ENCODE measurements around the gene LYPD6B. TPM values are rescaled to one million over a fixed set of nuclear protein-coding genes. Genes with fewer than 3 reads are reported as not detected.
A peak's percentile ranks its signal among the peaks of the same experiment; 100 is the strongest.

The LYPD6B gene
- total and polyA plus RNA-seq, 10 donors, result 0.46 to 3.5 (median 1.9) TPM

DNA sequence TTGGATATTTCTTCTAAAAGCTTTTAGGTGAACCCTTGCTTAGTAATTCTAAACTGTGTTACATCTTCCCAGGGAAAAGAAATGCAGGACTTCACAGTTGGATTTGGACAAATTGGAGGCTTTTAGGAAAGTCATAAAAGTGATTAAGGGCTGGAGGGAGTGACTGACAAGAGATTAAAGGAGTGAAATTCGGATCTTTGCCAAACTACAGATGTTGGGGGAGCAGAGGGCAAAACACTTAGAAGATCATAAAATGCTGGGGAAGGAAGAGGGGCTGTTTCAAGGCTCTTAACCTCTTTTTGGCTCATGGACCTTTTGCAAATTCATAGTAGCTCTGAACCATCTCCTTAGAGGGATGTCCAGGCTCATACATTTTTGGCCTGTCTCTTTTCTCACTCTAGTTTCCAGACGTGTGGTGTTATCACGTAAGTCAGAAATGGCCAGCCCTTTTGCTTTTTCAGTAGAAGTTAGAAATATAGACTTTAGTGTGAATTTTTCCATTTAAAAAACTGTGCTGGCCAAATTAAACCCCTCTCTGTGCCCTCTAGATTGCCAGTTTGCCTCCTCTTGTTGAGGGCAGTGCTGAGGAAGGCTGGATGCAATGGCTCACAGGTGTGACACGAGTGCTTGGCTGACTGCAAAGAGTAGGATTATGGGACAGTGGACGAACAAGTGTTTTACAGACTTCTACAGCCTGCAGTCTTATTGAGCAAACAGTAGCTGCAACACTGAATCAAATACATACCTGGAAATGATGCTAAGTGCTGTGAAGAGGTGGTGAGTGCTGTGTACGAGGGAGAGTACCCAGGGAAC, 109.9 kb downstream of the LYPD6B start:
- H3K27me3 ChIP-seq (replicated peaks in 1 of 7), result peaks cover 0 to 4% (median 0%) of the 10 kb centered on the region in 7 donors
- no peak for DNase-seq
- TF ChIP-seq, protein P1, sequence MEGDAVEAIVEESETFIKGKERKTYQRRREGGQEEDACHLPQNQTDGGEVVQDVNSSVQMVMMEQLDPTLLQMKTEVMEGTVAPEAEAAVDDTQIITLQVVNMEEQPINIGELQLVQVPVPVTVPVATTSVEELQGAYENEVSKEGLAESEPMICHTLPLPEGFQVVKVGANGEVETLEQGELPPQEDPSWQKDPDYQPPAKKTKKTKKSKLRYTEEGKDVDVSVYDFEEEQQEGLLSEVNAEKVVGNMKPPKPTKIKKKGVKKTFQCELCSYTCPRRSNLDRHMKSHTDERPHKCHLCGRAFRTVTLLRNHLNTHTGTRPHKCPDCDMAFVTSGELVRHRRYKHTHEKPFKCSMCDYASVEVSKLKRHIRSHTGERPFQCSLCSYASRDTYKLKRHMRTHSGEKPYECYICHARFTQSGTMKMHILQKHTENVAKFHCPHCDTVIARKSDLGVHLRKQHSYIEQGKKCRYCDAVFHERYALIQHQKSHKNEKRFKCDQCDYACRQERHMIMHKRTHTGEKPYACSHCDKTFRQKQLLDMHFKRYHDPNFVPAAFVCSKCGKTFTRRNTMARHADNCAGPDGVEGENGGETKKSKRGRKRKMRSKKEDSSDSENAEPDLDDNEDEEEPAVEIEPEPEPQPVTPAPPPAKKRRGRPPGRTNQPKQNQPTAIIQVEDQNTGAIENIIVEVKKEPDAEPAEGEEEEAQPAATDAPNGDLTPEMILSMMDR (IDR thresholded peaks at IDR 0.05 in 8 of 11, conservative IDR thresholded peaks at IDR 0.05 in 3 of 11), result no peak
- TF ChIP-seq POLR2AphosphoS5 (IDR thresholded peaks at IDR 0.05), result no peak
- no peak for TF ChIP-seq POLR2A (IDR thresholded peaks at IDR 0.05)
- peaks cover 0 to 29% (median 2%) of the 10 kb centered on the region in 6 donors for H3K4me1 ChIP-seq
- no peak overlapping the region for H3K27ac ChIP-seq
- intact Hi-C loops (cut with DNase I; ENCODE audit: low total_unique reads), result no loop called here
- 56 to 68% (median 63%) methylated on average over 6 of the region's 6 CpGs for WGBS, 5 donors
- no peaks in the 10 kb centered on the region for H3K9me3 ChIP-seq
- H3K36me3 ChIP-seq, result no peaks in the 10 kb centered on the region
- no peak overlapping the region for H3K4me3 ChIP-seq

DNA sequence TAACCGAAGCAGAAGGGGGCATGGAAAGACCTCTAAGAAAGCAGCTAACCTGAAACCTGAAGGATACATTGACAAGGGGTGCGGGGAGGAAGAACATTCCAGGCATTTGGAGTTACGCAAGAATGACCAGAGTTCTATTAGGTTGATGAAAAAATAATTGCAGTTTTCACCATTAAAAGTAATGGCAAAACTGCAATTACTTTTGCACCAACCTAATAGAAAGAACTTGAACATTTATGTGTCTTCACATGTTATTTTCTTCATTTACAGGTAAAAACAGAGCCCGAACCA, 110.5 kb downstream of the LYPD6B start:
- Histone ChIP-seq H3K27ac (no peak overlapping the region), H3K27me3 (replicated peaks in 1 of 7) (peaks cover 0 to 4% (median 0%) of the 10 kb centered on the region in 7 donors), H3K4me3 (no peak overlapping the region), H3K9me3 (no peaks in the 10 kb centered on the region), H3K4me1 (peaks cover 0 to 30% (median 2%) of the 10 kb centered on the region in 6 donors), H3K36me3 (no peaks in the 10 kb centered on the region)
- intact Hi-C loops (cut with DNase I; ENCODE audit: low total_unique reads), result no loop called here
- DNase-seq, result no peak
- WGBS, 5 donors, result 88 to 95% (median 90%) methylated on average over 4 of the region's 4 CpGs
- TF ChIP-seq, protein P1 (IDR thresholded peaks at IDR 0.05 in 8 of 11, conservative IDR thresholded peaks at IDR 0.05 in 3 of 11), result no peak
- TF ChIP-seq POLR2A (IDR thresholded peaks at IDR 0.05), result no peak
- no peak for TF ChIP-seq POLR2AphosphoS5 (IDR thresholded peaks at IDR 0.05)

GRCh38 chr2:149152469-149152953, 114.0 kb downstream of the LYPD6B start:
- Histone ChIP-seq H3K9me3 (no peaks in the 10 kb centered on the region), H3K4me1 (peaks cover 0 to 20% (median 0%) of the 10 kb centered on the region in 6 donors), H3K27ac (peak overlapping the region in 1 of 8 donors; percentile 26), H3K36me3 (no peaks in the 10 kb centered on the region), H3K27me3 (replicated peaks in 1 of 7) (peaks cover 0 to 3% (median 0%) of the 10 kb centered on the region in 7 donors), H3K4me3 (no peak overlapping the region)
- 18 to 47% (median 27%) methylated on average over 2 of the region's 2 CpGs for whole genome bisulfite sequencing, 5 donors
- DNase-seq, result no peak
- intact Hi-C loops (cut with DNase I; ENCODE audit: low total_unique reads), result no loop called here
- no peak for TF ChIP-seq POLR2AphosphoS5 (IDR thresholded peaks at IDR 0.05)
- TF ChIP-seq, protein P1 (IDR thresholded peaks at IDR 0.05 in 8 of 11, conservative IDR thresholded peaks at IDR 0.05 in 3 of 11), result no peak
- no peak for TF ChIP-seq POLR2A (IDR thresholded peaks at IDR 0.05)

- 71 to 89% (median 86%) methylated on average over 4 of the region's 4 CpGs for WGBS, 5 donors
- Histone ChIP-seq H3K36me3 (no peaks in the 10 kb centered on the region), H3K9me3 (no peaks in the 10 kb centered on the region), H3K27me3 (replicated peaks in 1 of 7) (peaks cover 0 to 3% (median 0%) of the 10 kb centered on the region in 7 donors), H3K4me3 (no peak overlapping the region), H3K4me1 (peaks cover 0 to 21% (median 0%) of the 10 kb centered on the region in 6 donors), H3K27ac (no peak overlapping the region)
- TF ChIP-seq POLR2AphosphoS5 (IDR thresholded peaks at IDR 0.05) (no peak), POLR2A (IDR thresholded peaks at IDR 0.05) (no peak)
- TF ChIP-seq, protein P1 (IDR thresholded peaks at IDR 0.05 in 8 of 11, conservative IDR thresholded peaks at IDR 0.05 in 3 of 11), result no peak
- no peak for DNase-seq
- intact Hi-C loops (cut with DNase I; ENCODE audit: low total_unique reads), result no loop called here
These were observed 116.9 kb downstream of the LYPD6B start for GRCh38 chr2:149155196-149155969.

Measured in spleen (tissue), 11 donors.